Hematopoietic multipotent progenitor cell treated with erythropoietin and hydrocortisone succinate and interleukin-3 and kit ligand, for 15 days (in vitro differentiated cells): ENCODE measurements around the gene SLC25A40.
"Not testable (repeated sequence)": the region's sequence is repeated elsewhere in the genome, so short reads cannot be mapped to it uniquely, and the experiment has no call there.

ENCODE experiments used
- DNase-seq: peaks from one replicate; pipeline ENCODE4 v3.0.0-alpha.2; 2015; ENCODE audit warnings: low spot score

SLC25A40 gene

DNA sequence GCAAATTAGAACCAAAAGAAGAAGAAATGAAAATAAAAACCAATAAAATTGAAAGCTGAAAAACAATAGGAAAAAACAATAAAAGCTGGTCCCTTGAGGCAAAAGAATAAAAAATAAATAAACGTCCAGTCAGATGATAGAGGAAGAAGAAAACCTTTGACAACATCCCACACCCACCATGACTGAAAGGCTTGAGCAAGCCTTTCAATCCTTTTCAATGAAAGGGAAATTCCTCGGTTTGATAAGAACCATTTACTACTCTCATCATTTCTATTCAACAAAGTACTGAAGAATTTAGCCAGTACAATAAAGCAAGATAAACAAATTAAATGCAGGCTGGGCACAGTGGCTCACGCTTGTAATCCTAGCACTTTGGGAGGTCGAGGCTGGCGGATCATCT lies 3.8 kb downstream of the SLC25A40 start:
- DNase-seq, result no peak

DNA sequence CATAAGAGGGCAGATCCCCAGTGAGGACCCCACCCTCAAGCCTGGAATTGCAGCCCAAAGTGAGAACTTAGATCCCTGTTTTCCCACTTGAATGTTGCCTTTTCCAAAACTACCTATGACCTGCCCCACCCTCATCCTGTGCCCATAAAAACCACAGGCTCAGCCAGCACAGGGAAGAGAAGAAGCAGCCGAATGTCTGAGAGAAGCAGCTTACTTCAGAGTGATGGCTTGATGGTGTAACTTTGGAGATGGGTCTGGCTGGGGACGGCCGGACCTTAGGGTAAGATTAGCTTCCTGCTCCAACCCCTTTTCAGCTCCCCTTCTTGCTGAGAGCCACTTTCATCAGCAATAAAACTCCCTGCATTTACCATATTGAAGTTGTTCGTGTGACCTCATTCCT lies 5.7 kb downstream of the SLC25A40 start:
- no peak for DNase-seq

- not testable (repeated sequence) for DNase-seq
Observed at GRCh38 chr7:87866533-87866932, 9.6 kb downstream of the SLC25A40 start.

DNA sequence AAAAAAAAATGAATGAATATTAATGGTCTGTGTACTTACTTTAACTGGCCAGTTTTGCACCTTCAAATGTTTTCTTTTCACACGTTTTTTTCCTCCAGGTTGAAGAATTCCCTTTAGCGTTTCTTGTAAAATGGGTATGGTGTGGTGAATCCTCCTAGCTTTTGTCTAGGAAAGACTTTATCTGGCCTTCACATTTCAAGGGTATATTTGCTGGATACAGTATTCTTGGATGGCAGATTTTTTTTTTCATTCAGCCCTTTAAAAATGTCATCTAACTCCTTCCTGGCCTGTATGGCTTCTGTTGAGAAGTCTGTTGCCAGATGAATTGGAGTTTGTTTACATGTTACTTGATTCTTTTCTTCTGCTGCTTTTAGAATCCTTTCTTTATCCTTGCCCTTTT lies 10.1 kb downstream of the SLC25A40 start:
- no peak for DNase-seq

DNA sequence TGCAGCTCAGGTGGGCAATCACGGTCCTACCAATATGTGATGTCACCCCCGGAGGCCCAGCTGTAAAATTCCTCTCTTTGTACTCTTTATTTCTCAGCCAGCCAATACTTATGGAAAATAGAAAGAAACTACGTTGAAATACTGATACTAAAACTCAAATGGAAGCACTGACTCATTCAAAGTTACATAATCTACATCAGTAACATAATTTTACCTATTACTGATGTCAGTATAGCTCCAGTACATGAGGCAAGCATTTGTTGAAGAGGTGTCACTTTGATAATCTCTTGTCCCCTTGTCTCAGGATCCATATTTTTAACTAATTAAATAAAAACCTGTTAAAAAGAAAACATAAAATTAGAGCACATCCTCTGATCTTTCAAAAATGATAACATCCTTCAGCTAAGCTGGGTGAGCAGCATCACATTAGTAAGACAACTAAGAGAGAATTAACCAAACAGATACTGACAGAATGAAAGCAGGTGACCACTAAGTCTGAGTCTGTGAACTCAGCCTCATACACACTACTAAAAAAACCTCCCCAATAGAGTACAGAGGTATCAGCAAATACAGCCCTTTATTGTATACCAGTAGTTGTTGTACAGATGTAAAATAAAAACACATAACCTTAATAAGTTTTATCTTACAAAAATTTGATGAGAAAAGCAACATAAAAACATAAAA lies 17.6 kb downstream of the SLC25A40 start:
- DNase-seq, result no peak

GRCh38 chr7:87853237-87853864 lies 22.8 kb downstream of the SLC25A40 start:
- DNase-seq, result no peak

DNA sequence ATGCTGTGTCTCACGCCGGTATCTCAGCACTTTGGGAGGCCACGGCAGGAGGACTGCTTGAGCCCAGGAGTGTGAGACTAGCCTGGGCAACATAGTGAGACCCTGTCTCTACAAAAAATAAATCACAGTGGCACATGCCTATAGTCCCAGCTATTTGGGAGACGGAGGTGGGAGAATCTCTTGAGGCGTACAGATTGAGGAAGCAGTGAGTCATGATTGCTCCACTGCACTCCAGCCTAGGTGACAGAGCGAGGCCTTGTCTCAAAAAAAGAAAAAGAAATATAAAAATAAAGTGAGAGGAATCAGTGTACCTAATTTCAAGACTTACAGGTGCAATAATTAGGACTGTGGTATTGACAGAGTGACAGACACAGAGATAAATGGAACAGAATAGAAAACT lies 23.9 kb downstream of the SLC25A40 start:
- DNase-seq, result no peak

GRCh38 chr7:87850836-87851593 lies 25.1 kb downstream of the SLC25A40 start:
- DNase-seq, result no peak

DNA sequence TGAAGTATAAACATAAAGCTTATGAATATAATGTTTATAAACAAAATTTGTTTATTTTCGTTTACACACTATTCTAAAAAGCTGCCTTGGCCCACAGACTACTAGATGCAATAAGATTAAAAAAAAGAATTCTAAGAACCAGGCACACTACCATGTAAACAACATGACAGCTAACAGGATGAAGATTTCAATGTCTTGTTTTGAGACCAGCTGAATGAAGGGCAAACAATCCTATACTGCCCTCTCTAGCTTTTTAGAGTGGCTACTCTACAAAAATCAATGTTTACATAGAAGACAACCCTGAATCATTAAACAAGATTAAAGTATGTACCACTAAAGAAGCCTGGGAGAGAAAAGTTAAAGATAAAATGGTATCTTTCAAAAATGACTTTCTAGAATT lies 38.6 kb downstream of the SLC25A40 start:
- no peak for DNase-seq

GRCh38 chr7:87833130-87833529 lies 43.0 kb downstream of the SLC25A40 start:
- no peak for DNase-seq

- no peak for DNase-seq
Observed at GRCh38 chr7:87831097-87831496, 45.1 kb downstream of the SLC25A40 start.

GRCh38 chr7:87828383-87828782 lies 47.8 kb downstream of the SLC25A40 start:
- DNase-seq, result not testable (repeated sequence)

- not testable (repeated sequence) for DNase-seq
Observed at GRCh38 chr7:87825369-87825768, 50.8 kb downstream of the SLC25A40 start.

DNA sequence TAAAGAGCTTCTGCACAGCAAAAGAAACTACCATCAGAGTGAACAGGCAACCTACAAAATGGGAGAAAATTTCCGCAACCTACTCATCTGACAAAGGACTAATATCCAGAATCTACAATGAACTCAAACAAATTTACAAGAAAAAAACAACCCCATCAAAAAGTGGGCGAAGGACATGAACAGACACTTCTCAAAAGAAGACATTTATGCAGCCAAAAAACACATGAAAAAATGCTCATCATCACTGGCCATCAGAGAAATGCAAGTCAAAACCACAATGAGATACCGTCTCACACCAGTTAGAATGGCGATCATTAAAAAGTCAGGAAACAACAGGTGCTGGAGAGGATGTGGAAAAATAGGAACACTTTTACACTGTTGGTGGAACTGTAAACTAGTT lies 54.1 kb downstream of the SLC25A40 start:
- not testable (repeated sequence) for DNase-seq

- no peak for DNase-seq
Observed at GRCh38 chr7:87818336-87818735, 57.8 kb downstream of the SLC25A40 start.

DNA sequence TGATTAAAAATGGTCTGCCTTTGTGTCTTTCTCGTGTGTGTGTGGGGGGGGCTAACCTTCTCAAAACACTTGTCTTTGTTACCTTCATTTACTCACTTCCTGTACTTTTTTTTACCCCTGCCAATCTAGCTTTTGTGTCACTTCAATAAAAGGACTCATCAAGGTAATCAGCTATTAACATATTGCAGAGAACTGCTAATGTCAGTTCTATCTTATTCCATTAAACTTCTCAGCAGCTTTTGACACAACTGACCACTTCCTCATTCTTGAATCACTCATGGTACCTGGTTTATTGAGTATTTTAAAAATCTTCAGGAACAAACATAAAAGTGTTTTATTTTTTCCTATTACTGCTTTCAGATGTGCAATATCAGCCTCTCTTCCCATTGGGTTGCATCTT lies 59.8 kb downstream of the SLC25A40 start:
- no peak for DNase-seq

- no peak for DNase-seq
Observed at GRCh38 chr7:87810726-87811125, 65.4 kb downstream of the SLC25A40 start.

GRCh38 chr7:87810130-87810529 lies 66.0 kb downstream of the SLC25A40 start:
- no peak for DNase-seq

GRCh38 chr7:87806150-87806549 lies 70.0 kb downstream of the SLC25A40 start:
- no peak for DNase-seq

- DNase-seq, result peak; percentile 24
Observed at GRCh38 chr7:87797798-87798403, 78.3 kb downstream of the SLC25A40 start.

GRCh38 chr7:87797395-87797794 lies 78.8 kb downstream of the SLC25A40 start:
- DNase-seq, result no peak

- DNase-seq, result no peak
Observed at GRCh38 chr7:87785368-87785995, 90.7 kb downstream of the SLC25A40 start.
